HEK293 (cell line): ENCODE results near the gene PAK5.

Experiments
- FEZF1 ChIP-seq: fragments of 450-650 bp; formaldehyde crosslinking; IDR thresholded peaks from 2 replicates; pipeline ENCODE4 v1.5.1; 2016; ENCODE audit warnings: missing biosample characterization, missing genetic modification characterization
- RBAK ChIP-seq: fragments of 450-650 bp; formaldehyde crosslinking; IDR thresholded peaks from 2 replicates; pipeline ENCODE4 v1.5.1; 2016; ENCODE audit warnings: missing biosample characterization, missing genetic modification characterization
- YY1 ChIP-seq: fragments of 450-650 bp; formaldehyde crosslinking; IDR thresholded peaks from 2 replicates; pipeline ENCODE4 v1.5.1; 2018; ENCODE audit warnings: missing biosample characterization, missing genetic modification characterization
- ZNF214 ChIP-seq: fragments of 450-650 bp; formaldehyde crosslinking; IDR thresholded peaks from 2 replicates; pipeline ENCODE4 v1.5.1; 2017; ENCODE audit warnings: missing biosample characterization, mild to moderate bottlenecking, missing genetic modification characterization, borderline replicate concordance
- ZNF23 ChIP-seq: fragments of 450-650 bp; formaldehyde crosslinking; IDR thresholded peaks from 2 replicates; pipeline ENCODE4 v1.5.1; 2016; ENCODE audit warnings: missing biosample characterization, missing genetic modification characterization, borderline replicate concordance
- ZNF670 ChIP-seq: fragments of 450-650 bp; formaldehyde crosslinking; IDR thresholded peaks from 2 replicates; pipeline ENCODE4 v1.5.1; 2016; ENCODE audit warnings: missing biosample characterization, missing genetic modification characterization, low read depth
- TF ChIP-seq, protein P1 (sequence below): fragments of 450-650 bp; formaldehyde crosslinking; IDR thresholded peaks from 2 replicates; pipeline ENCODE4 v1.5.1; 2016; ENCODE audit warnings: missing biosample characterization, missing genetic modification characterization

DNA sequence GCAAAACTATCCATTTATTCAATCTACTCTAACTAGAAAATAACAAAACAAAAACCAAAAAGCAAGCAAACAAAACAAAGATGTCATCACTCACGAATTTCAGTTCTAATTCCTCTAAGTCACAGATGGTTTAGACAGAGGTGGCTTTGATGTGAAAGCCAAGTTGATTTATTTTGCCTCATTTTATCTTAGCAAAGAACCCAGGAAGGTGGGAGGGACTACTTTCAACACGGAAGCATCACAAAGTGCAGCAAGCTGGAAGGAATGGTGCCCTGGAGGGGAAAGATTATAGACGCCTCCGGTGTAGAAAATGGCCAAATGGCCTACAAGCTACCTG, 236.1 kb downstream of the PAK5 start:
- TF ChIP-seq RBAK (no peak), ZNF214 (no peak), ZNF670 (no peak), YY1 (tag by site-specific recombination) (no peak), FEZF1 (tag by site-specific recombination) (no peak), ZNF23 (tag by site-specific recombination) (no peak)
- TF ChIP-seq, protein P1, sequence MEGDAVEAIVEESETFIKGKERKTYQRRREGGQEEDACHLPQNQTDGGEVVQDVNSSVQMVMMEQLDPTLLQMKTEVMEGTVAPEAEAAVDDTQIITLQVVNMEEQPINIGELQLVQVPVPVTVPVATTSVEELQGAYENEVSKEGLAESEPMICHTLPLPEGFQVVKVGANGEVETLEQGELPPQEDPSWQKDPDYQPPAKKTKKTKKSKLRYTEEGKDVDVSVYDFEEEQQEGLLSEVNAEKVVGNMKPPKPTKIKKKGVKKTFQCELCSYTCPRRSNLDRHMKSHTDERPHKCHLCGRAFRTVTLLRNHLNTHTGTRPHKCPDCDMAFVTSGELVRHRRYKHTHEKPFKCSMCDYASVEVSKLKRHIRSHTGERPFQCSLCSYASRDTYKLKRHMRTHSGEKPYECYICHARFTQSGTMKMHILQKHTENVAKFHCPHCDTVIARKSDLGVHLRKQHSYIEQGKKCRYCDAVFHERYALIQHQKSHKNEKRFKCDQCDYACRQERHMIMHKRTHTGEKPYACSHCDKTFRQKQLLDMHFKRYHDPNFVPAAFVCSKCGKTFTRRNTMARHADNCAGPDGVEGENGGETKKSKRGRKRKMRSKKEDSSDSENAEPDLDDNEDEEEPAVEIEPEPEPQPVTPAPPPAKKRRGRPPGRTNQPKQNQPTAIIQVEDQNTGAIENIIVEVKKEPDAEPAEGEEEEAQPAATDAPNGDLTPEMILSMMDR (tag by site-specific recombination) = no peak
